Glomerular visceral epithelial cell (primary cell): Measurements from ENCODE around the gene SKOR1.
A peak's percentile ranks its signal among the peaks of the same experiment; 100 is the strongest.

ENCODE experiments used
- DNase-seq: peaks from one replicate; pipeline ENCODE4 v3.0.0-alpha.2; 2016; ENCODE audit errors: extremely low spot score

SKOR1 gene

GRCh38 chr15:67850994-67851571, 25.8 kb downstream of the SKOR1 start:
- no peak for DNase-seq

- no peak for DNase-seq
Observed at GRCh38 chr15:67852418-67852817, 27.1 kb downstream of the SKOR1 start.

- DNase-seq = no peak
Observed at GRCh38 chr15:67853454-67853853, 28.1 kb downstream of the SKOR1 start.

- DNase-seq = no peak
Observed at GRCh38 chr15:67854358-67854757, 29.0 kb downstream of the SKOR1 start.

GRCh38 chr15:67855842-67856241, 30.5 kb downstream of the SKOR1 start:
- no peak for DNase-seq

GRCh38 chr15:67857220-67857619, 31.9 kb downstream of the SKOR1 start:
- no peak for DNase-seq

GRCh38 chr15:67859331-67859946, 34.1 kb downstream of the SKOR1 start:
- no peak for DNase-seq

GRCh38 chr15:67861983-67862382, 36.7 kb downstream of the SKOR1 start:
- no peak for DNase-seq

GRCh38 chr15:67862750-67863441, 37.6 kb downstream of the SKOR1 start:
- no peak for DNase-seq

GRCh38 chr15:67863442-67863987, 38.2 kb downstream of the SKOR1 start:
- peak; percentile 79 for DNase-seq

- DNase-seq = peak; percentile 31
Observed at GRCh38 chr15:67865331-67865730, 40.0 kb downstream of the SKOR1 start.

- no peak for DNase-seq
Observed at GRCh38 chr15:67865766-67866165, 40.5 kb downstream of the SKOR1 start.

GRCh38 chr15:67869701-67870100, 44.4 kb downstream of the SKOR1 start:
- no peak for DNase-seq

GRCh38 chr15:67870868-67871408, 45.6 kb downstream of the SKOR1 start:
- no peak for DNase-seq

- DNase-seq = no peak
Observed at GRCh38 chr15:67873777-67874176, 48.5 kb downstream of the SKOR1 start.

GRCh38 chr15:67878712-67879206, 53.5 kb downstream of the SKOR1 start:
- no peak for DNase-seq

GRCh38 chr15:67879440-67880129, 54.3 kb downstream of the SKOR1 start:
- no peak for DNase-seq

GRCh38 chr15:67880651-67881182, 55.4 kb downstream of the SKOR1 start:
- peak; percentile 21 for DNase-seq

- no peak for DNase-seq
Observed at GRCh38 chr15:67882487-67883233, 57.4 kb downstream of the SKOR1 start.

GRCh38 chr15:67883234-67883773, 58.0 kb downstream of the SKOR1 start:
- no peak for DNase-seq

GRCh38 chr15:67884009-67884408, 58.7 kb downstream of the SKOR1 start:
- no peak for DNase-seq
